ENCODE measurements around the gene WRNIP1. TPM values are rescaled to one million over a fixed set of nuclear protein-coding genes. Genes with fewer than 3 reads are reported as not detected.

WRNIP1 gene
- total and polyA plus RNA-seq, 12 donors = 27.7 to 82.2 (median 53.8) TPM

GRCh38 chr6:2732503-2733089 is 32.6 kb upstream of the WRNIP1 start:
- no peaks in the 10 kb centered on the region for H3K27me3 ChIP-seq
- no peak overlapping the region for H3K4me3 ChIP-seq
- DNase-seq = peak in 3 of 7 donors; percentile 23 to 37 (median 26)
- H3K4me1 ChIP-seq (replicated peaks in 1 of 2) = peaks cover 0 to 5% of the 10 kb centered on the region in 2 donors
- intact Hi-C loops (cut with DNase I) = loop anchor here in 1 of 2 donors (10.0 kb wide), 1 partner anchor 1138 kb away; no protein-coding TSS in a partner anchor
- TF ChIP-seq, protein P1, sequence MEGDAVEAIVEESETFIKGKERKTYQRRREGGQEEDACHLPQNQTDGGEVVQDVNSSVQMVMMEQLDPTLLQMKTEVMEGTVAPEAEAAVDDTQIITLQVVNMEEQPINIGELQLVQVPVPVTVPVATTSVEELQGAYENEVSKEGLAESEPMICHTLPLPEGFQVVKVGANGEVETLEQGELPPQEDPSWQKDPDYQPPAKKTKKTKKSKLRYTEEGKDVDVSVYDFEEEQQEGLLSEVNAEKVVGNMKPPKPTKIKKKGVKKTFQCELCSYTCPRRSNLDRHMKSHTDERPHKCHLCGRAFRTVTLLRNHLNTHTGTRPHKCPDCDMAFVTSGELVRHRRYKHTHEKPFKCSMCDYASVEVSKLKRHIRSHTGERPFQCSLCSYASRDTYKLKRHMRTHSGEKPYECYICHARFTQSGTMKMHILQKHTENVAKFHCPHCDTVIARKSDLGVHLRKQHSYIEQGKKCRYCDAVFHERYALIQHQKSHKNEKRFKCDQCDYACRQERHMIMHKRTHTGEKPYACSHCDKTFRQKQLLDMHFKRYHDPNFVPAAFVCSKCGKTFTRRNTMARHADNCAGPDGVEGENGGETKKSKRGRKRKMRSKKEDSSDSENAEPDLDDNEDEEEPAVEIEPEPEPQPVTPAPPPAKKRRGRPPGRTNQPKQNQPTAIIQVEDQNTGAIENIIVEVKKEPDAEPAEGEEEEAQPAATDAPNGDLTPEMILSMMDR (IDR thresholded peaks at IDR 0.05) = no peak
- no peak for TF ChIP-seq POLR2A (IDR thresholded peaks at IDR 0.05)
- no peaks in the 10 kb centered on the region for H3K9me3 ChIP-seq (replicated peaks in 1 of 3)
- H3K36me3 ChIP-seq (replicated peaks in 1 of 2) = no peaks in the 10 kb centered on the region
- peak overlapping the region in 1 of 5 donors; percentile 0 for H3K27ac ChIP-seq
- 15 to 45% (median 34%) methylated on average over 3 to 5 of the region's 5 CpGs for WGBS, 4 donors

DNA sequence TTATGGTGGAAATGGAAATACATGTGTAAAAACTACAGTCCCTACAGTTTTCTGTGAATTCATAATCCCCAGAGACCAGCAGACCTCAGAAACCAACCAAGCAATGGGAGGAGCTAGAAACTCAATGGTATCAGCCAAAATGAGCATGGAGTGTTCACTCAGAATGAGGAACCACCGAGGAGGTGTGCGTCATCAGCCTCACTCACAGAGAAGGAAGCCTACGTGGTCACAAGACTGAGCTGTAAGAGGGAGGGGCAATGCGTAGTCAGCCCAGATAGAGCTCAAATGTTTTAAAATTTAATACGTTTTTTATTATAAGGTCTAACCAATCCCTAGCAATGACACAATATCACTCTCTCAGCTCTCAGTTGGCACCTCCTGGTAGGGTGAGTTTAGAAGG is 31.9 kb upstream of the WRNIP1 start:
- H3K4me3 ChIP-seq = no peak overlapping the region
- 65 to 86% (median 74%) methylated on average over 5 of the region's 5 CpGs for WGBS, 4 donors
- TF ChIP-seq POLR2A (IDR thresholded peaks at IDR 0.05) = no peak
- TF ChIP-seq, protein P1 (IDR thresholded peaks at IDR 0.05) = no peak
- no peaks in the 10 kb centered on the region for H3K27me3 ChIP-seq
- intact Hi-C loops (cut with DNase I) = loop anchor here in 1 of 2 donors (10.0 kb wide), 1 partner anchor 1139 kb away; no protein-coding TSS in a partner anchor
- H3K4me1 ChIP-seq (replicated peaks in 1 of 2) = peaks cover 0 to 5% of the 10 kb centered on the region in 2 donors
- H3K27ac ChIP-seq = peak overlapping the region in 1 of 5 donors; percentile 72
- DNase-seq = peak; percentile 33 to 83 (median 64)
- no peaks in the 10 kb centered on the region for H3K36me3 ChIP-seq (replicated peaks in 1 of 2)
- no peaks in the 10 kb centered on the region for H3K9me3 ChIP-seq (replicated peaks in 1 of 3)

GRCh38 chr6:2733736-2734480 is 31.3 kb upstream of the WRNIP1 start:
- H3K27ac ChIP-seq = peak overlapping the region in 1 of 5 donors; percentile 72

More at GRCh38 chr6:2733736-2734480, 31.3 kb upstream of the WRNIP1 start:
- no peaks in the 10 kb centered on the region for H3K36me3 ChIP-seq (replicated peaks in 1 of 2)
- H3K4me3 ChIP-seq = no peak overlapping the region
- whole genome bisulfite sequencing, 4 donors = 77 to 85% (median 81%) methylated on average over 20 to 22 of the region's 22 CpGs
- no peak for DNase-seq
- no peaks in the 10 kb centered on the region for H3K9me3 ChIP-seq (replicated peaks in 1 of 3)
- intact Hi-C loops (cut with DNase I) = loop anchor here in 1 of 2 donors (10.0 kb wide), 1 partner anchor 1139 kb away; no protein-coding TSS in a partner anchor
- H3K4me1 ChIP-seq (replicated peaks in 1 of 2) = peaks cover 0 to 5% of the 10 kb centered on the region in 2 donors
- H3K27me3 ChIP-seq = no peaks in the 10 kb centered on the region
- TF ChIP-seq POLR2A (IDR thresholded peaks at IDR 0.05) = no peak
- TF ChIP-seq, protein P1 (IDR thresholded peaks at IDR 0.05) = no peak
